Vagina (tissue), 2 donors: Measurements from ENCODE around the gene WDFY3.

Experiments
- CTCF ChIP-seq, 3 experiments: fragments of 450-650 bp in 2 of 3; fragments of 200-600 bp in 1 of 3; sonication (generic) in 1 of 3; IDR thresholded peaks; one replicate each; pipeline ENCODE4 v1.5.1; 2017 to 2019; ENCODE audit warnings: antibody characterized with exemption in 3 of 3, mild to moderate bottlenecking in 2 of 3, moderate library complexity in 2 of 3
- POLR2A ChIP-seq, 2 donors: fragments of 450-650 bp; IDR thresholded peaks; one replicate each; pipeline ENCODE4 v1.6.1; 2017; ENCODE audit warnings: antibody characterized with exemption in 2 of 2, mild to moderate bottlenecking in 2 of 2, moderate library complexity in 2 of 2
- POLR2AphosphoS5 ChIP-seq, 2 donors: sonication (generic); formaldehyde crosslinking; IDR thresholded peaks; one replicate each; pipeline ENCODE4 v1.9.0; 2017; ENCODE audit warnings: antibody characterized with exemption in 2 of 2, mild to moderate bottlenecking in 2 of 2, low read depth in 1 of 2; ENCODE audit not compliant: insufficient read depth in 1 of 2

- TF ChIP-seq CTCF (IDR thresholded peaks at IDR 0.05) (no peak), POLR2A (IDR thresholded peaks at IDR 0.05) (no peak), POLR2AphosphoS5 (IDR thresholded peaks at IDR 0.05; ENCODE audit: insufficient read depth in 1 of 2, low read depth in 1 of 2) (no peak)
Measured at GRCh38 chr4:84684361-84684760, 282.1 kb downstream of the WDFY3 start.
